Measurements from ENCODE around the gene SAMSN1. TPM values are rescaled to one million over a fixed set of nuclear protein-coding genes. Genes with fewer than 3 reads are reported as not detected.

Gene SAMSN1
- polyA plus RNA-seq, 2 of the 4 experiments (the other 2 are of a cell fraction), result 0.06 TPM; not detected in 1

GRCh38 chr21:14452727-14453241 lies 93.3 kb downstream of the SAMSN1 start (continued):
- no peak for TF ChIP-seq HMGXB4 (CRISPR knock-in tag; IDR thresholded peaks at IDR 0.05; ENCODE audit: borderline replicate concordance)
- TF ChIP-seq FOSB (CRISPR knock-in tag; IDR thresholded peaks at IDR 0.05), result no peak
- TF ChIP-seq RFX5 (IDR thresholded peaks at IDR 0.05), result no peak
- no peak for TF ChIP-seq ZSCAN20 (CRISPR knock-in tag; IDR thresholded peaks at IDR 0.05)
- TF ChIP-seq SMC3 (IDR thresholded peaks at IDR 0.05), result no peak
- no peak for TF ChIP-seq JUNB (IDR thresholded peaks at IDR 0.05)
- TF ChIP-seq SREBF2 (IDR thresholded peaks at IDR 0.05), result no peak
- TF ChIP-seq, protein P1, sequence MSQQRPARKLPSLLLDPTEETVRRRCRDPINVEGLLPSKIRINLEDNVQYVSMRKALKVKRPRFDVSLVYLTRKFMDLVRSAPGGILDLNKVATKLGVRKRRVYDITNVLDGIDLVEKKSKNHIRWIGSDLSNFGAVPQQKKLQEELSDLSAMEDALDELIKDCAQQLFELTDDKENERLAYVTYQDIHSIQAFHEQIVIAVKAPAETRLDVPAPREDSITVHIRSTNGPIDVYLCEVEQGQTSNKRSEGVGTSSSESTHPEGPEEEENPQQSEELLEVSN (IDR thresholded peaks at IDR 0.05; ENCODE audit: borderline replicate concordance, low read depth), result no peak

GRCh38 chr21:14452031-14452726 lies 93.9 kb downstream of the SAMSN1 start:
- Histone ChIP-seq H3K4me1 (no peaks in the 10 kb centered on the region), H3K27ac (no peak overlapping the region), H3K4me2 (no peak overlapping the region), H3K4me3 (no peak overlapping the region), H3K9me3 (no peaks in the 10 kb centered on the region)
- ATAC-seq (no peak), FAIRE-seq (no peak), DNase-seq (ENCODE audit: low read depth in 1 of 2, low spot score in 1 of 2) (no peak)
- 39% methylated on average over 7 of the region's 7 CpGs for WGBS (ENCODE audit: missing lambda C conversion rate)
- CTCF ChIA-PET, result no interaction called here
- TF ChIP-seq PHF8 (IDR thresholded peaks at IDR 0.05; ENCODE audit: borderline replicate concordance, low read depth), result no peak
- no peak for TF ChIP-seq RAD21 (conservative IDR thresholded peaks at IDR 0.05 in 1 of 2, IDR thresholded peaks at IDR 0.05 in 1 of 2)
- TF ChIP-seq, protein P2, sequence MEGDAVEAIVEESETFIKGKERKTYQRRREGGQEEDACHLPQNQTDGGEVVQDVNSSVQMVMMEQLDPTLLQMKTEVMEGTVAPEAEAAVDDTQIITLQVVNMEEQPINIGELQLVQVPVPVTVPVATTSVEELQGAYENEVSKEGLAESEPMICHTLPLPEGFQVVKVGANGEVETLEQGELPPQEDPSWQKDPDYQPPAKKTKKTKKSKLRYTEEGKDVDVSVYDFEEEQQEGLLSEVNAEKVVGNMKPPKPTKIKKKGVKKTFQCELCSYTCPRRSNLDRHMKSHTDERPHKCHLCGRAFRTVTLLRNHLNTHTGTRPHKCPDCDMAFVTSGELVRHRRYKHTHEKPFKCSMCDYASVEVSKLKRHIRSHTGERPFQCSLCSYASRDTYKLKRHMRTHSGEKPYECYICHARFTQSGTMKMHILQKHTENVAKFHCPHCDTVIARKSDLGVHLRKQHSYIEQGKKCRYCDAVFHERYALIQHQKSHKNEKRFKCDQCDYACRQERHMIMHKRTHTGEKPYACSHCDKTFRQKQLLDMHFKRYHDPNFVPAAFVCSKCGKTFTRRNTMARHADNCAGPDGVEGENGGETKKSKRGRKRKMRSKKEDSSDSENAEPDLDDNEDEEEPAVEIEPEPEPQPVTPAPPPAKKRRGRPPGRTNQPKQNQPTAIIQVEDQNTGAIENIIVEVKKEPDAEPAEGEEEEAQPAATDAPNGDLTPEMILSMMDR (IDR thresholded peaks at IDR 0.05), result no peak
- TF ChIP-seq KDM5A (IDR thresholded peaks at IDR 0.05), result no peak
- TF ChIP-seq BCL3 (IDR thresholded peaks at IDR 0.05), result no peak
- no peak for TF ChIP-seq USF2 (IDR thresholded peaks at IDR 0.05)
- no peak for TF ChIP-seq PBX3 (IDR thresholded peaks at IDR 0.05)
- TF ChIP-seq, protein P3, sequence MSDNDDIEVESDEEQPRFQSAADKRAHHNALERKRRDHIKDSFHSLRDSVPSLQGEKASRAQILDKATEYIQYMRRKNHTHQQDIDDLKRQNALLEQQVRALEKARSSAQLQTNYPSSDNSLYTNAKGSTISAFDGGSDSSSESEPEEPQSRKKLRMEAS (IDR thresholded peaks at IDR 0.05), result no peak
- no peak for TF ChIP-seq CHD4 (IDR thresholded peaks at IDR 0.05; ENCODE audit: borderline replicate concordance)
- no peak for TF ChIP-seq RFX5 (IDR thresholded peaks at IDR 0.05)
- no peak for TF ChIP-seq MAFK (IDR thresholded peaks at IDR 0.05; ENCODE audit: partially characterized antibody)
- POLR2A ChIA-PET, result no interaction called here

All from A549 (cell line).